ENCODE results near the gene PTPN1. TPM values are rescaled to one million over a fixed set of nuclear protein-coding genes. Genes with fewer than 3 reads are reported as not detected.

The PTPN1 gene
- total and polyA plus RNA-seq, 2 of the 13 experiments (the other 11 are each of a cell fraction or from before 2014, with no cell fraction given): 17.7 to 37.2 TPM

DNA sequence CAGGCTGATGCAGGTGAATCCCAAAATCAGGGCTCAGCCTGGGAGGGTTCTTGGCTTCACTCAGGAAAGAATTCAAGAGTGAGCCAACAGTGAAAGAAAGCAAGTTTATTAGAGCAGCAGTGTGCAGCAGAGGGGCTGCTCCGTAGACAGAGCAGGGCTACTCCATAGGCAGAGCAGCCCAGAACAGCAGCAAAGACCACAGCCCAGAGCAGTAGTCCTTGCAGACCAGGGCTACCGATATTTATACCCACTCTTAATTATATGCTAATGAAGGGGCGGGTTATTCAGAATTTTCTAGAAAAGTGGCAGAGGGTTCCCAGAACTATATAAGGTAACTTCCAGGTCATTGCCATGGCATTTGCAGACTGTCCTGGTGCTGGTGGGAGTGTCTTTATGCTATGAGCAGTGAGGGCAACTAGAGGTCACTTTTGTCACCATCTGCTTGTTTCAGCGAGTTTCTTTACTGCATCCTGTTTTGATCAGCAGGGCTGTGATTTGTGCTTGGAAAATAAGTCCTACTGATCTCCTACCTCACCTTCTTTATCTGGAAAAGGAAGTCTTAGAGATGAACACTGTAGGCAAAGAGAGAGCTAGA, 39.8 kb upstream of the PTPN1 start (continued):
- TF ChIP-seq, protein P1, sequence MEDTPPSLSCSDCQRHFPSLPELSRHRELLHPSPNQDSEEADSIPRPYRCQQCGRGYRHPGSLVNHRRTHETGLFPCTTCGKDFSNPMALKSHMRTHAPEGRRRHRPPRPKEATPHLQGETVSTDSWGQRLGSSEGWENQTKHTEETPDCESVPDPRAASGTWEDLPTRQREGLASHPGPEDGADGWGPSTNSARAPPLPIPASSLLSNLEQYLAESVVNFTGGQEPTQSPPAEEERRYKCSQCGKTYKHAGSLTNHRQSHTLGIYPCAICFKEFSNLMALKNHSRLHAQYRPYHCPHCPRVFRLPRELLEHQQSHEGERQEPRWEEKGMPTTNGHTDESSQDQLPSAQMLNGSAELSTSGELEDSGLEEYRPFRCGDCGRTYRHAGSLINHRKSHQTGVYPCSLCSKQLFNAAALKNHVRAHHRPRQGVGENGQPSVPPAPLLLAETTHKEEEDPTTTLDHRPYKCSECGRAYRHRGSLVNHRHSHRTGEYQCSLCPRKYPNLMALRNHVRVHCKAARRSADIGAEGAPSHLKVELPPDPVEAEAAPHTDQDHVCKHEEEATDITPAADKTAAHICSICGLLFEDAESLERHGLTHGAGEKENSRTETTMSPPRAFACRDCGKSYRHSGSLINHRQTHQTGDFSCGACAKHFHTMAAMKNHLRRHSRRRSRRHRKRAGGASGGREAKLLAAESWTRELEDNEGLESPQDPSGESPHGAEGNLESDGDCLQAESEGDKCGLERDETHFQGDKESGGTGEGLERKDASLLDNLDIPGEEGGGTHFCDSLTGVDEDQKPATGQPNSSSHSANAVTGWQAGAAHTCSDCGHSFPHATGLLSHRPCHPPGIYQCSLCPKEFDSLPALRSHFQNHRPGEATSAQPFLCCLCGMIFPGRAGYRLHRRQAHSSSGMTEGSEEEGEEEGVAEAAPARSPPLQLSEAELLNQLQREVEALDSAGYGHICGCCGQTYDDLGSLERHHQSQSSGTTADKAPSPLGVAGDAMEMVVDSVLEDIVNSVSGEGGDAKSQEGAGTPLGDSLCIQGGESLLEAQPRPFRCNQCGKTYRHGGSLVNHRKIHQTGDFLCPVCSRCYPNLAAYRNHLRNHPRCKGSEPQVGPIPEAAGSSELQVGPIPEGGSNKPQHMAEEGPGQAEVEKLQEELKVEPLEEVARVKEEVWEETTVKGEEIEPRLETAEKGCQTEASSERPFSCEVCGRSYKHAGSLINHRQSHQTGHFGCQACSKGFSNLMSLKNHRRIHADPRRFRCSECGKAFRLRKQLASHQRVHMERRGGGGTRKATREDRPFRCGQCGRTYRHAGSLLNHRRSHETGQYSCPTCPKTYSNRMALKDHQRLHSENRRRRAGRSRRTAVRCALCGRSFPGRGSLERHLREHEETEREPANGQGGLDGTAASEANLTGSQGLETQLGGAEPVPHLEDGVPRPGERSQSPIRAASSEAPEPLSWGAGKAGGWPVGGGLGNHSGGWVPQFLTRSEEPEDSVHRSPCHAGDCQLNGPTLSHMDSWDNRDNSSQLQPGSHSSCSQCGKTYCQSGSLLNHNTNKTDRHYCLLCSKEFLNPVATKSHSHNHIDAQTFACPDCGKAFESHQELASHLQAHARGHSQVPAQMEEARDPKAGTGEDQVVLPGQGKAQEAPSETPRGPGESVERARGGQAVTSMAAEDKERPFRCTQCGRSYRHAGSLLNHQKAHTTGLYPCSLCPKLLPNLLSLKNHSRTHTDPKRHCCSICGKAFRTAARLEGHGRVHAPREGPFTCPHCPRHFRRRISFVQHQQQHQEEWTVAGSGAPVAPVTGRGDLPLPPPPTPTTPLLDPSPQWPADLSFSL (CRISPR knock-in tag; IDR thresholded peaks at IDR 0.05): 0 out of 2 replicates have a peak, but pooled peaks have one; percentile 3
- TF ChIP-seq, protein P2, sequence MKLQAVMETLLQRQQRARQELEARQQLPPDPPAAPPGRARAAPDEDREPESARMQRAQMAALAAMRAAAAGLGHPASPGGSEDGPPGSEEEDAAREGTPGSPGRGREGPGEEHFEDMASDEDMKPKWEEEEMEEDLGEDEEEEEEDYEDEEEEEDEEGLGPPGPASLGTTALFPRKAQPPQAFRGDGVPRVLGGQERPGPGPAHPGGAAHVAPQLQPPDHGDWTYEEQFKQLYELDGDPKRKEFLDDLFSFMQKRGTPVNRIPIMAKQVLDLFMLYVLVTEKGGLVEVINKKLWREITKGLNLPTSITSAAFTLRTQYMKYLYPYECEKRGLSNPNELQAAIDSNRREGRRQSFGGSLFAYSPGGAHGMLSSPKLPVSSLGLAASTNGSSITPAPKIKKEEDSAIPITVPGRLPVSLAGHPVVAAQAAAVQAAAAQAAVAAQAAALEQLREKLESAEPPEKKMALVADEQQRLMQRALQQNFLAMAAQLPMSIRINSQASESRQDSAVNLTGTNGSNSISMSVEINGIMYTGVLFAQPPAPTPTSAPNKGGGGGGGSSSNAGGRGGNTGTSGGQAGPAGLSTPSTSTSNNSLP (IDR thresholded peaks at IDR 0.05; ENCODE audit: low read depth, low read length): no peak
- TF ChIP-seq ZNF382 (CRISPR knock-in tag; IDR thresholded peaks at IDR 0.05; ENCODE audit: borderline replicate concordance) (no peak), SMARCE1 (IDR thresholded peaks at IDR 0.05; ENCODE audit: borderline replicate concordance) (no peak), KMT2A (CRISPR knock-in tag; IDR thresholded peaks at IDR 0.05) (no peak), NR2F6 (IDR thresholded peaks at IDR 0.05) (no peak), NR2F6 (CRISPR knock-in tag; IDR thresholded peaks at IDR 0.05) (0 out of 2 replicates have a peak, but pooled peaks have one; percentile 8), DPF2 (CRISPR knock-in tag; IDR thresholded peaks at IDR 0.05; ENCODE audit: borderline replicate concordance, low read depth) (no peak), HMG20A (CRISPR knock-in tag; IDR thresholded peaks at IDR 0.05; ENCODE audit: borderline replicate concordance) (no peak), ZNF234 (CRISPR knock-in tag; conservative IDR thresholded peaks at IDR 0.05) (no peak), HMG20B (CRISPR knock-in tag; conservative IDR thresholded peaks at IDR 0.05) (no peak), ZNF549 (CRISPR knock-in tag; IDR thresholded peaks at IDR 0.05) (no peak), ZSCAN9 (CRISPR knock-in tag; IDR thresholded peaks at IDR 0.05; ENCODE audit: borderline replicate concordance) (no peak), HNRNPH1 (optimal IDR thresholded peaks at IDR 0.05; ENCODE audit: low read depth, low read length) (no peak), ATF7-NPFF (CRISPR knock-in tag; IDR thresholded peaks at IDR 0.05; ENCODE audit: low read depth) (no peak)
- TF ChIP-seq, protein P3, sequence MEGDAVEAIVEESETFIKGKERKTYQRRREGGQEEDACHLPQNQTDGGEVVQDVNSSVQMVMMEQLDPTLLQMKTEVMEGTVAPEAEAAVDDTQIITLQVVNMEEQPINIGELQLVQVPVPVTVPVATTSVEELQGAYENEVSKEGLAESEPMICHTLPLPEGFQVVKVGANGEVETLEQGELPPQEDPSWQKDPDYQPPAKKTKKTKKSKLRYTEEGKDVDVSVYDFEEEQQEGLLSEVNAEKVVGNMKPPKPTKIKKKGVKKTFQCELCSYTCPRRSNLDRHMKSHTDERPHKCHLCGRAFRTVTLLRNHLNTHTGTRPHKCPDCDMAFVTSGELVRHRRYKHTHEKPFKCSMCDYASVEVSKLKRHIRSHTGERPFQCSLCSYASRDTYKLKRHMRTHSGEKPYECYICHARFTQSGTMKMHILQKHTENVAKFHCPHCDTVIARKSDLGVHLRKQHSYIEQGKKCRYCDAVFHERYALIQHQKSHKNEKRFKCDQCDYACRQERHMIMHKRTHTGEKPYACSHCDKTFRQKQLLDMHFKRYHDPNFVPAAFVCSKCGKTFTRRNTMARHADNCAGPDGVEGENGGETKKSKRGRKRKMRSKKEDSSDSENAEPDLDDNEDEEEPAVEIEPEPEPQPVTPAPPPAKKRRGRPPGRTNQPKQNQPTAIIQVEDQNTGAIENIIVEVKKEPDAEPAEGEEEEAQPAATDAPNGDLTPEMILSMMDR (CRISPR knock-in tag; IDR thresholded peaks at IDR 0.05): peak; percentile 18; the same call in 1 of the 2 replicates
- TF ChIP-seq, protein P4, sequence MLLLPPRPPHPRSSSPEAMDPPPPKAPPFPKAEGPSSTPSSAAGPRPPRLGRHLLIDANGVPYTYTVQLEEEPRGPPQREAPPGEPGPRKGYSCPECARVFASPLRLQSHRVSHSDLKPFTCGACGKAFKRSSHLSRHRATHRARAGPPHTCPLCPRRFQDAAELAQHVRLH (CRISPR knock-in tag; IDR thresholded peaks at IDR 0.05; ENCODE audit: borderline replicate concordance, low read depth): no peak
